Neuronal stem cell (in vitro differentiated cells): ENCODE results near the gene CAPNS1.

Experiments
- DNase-seq: peaks from one replicate; pipeline ENCODE4 v3.0.0-alpha.2; 2013; ENCODE audit warnings: low spot score
- H2AFZ ChIP-seq: one replicate; pipeline ENCODE4 v1.6.1; 2013; ENCODE audit warnings: mild to moderate bottlenecking, low read length, inconsistent platforms
- H2AK5ac ChIP-seq: 2 replicates; pipeline ENCODE4 v1.6.1; 2013; ENCODE audit warnings: low read depth, mild to moderate bottlenecking, inconsistent platforms, low read length, moderate library complexity, mixed read lengths
- H2BK120ac ChIP-seq: 2 replicates; pipeline ENCODE4 v1.6.1; 2013; ENCODE audit warnings: low read depth, mild to moderate bottlenecking, inconsistent platforms, low read length, moderate library complexity, mixed read lengths
- H2BK12ac ChIP-seq: one replicate; pipeline ENCODE4 v1.6.1; 2013; ENCODE audit warnings: low read length, inconsistent platforms
- H2BK15ac ChIP-seq: 2 replicates; pipeline ENCODE4 v1.6.1; 2013; ENCODE audit warnings: mild to moderate bottlenecking, low read length, inconsistent platforms, mixed read lengths
- H2BK5ac ChIP-seq: one replicate; pipeline ENCODE4 v1.6.1; 2013; ENCODE audit warnings: inconsistent platforms, mild to moderate bottlenecking, low read length, moderate library complexity
- H3K14ac ChIP-seq: one replicate; pipeline ENCODE4 v1.6.1; 2013; ENCODE audit warnings: low read length, inconsistent platforms
- H3K18ac ChIP-seq: 2 replicates; pipeline ENCODE4 v1.6.1; 2013; ENCODE audit warnings: low read length, inconsistent platforms
- H3K23ac ChIP-seq: 2 replicates; pipeline ENCODE4 v1.6.1; 2013; ENCODE audit warnings: low read depth, mild to moderate bottlenecking, mixed read lengths, low read length, inconsistent platforms; ENCODE audit not compliant: poor library complexity
- H3K27ac ChIP-seq: replicated peaks from 3 replicates; pipeline ENCODE4 v1.5.1; 2013; ENCODE audit warnings: low read length, inconsistent platforms
- H3K27me3 ChIP-seq, 3 experiments: 2 replicates each; pipeline ENCODE4 v1.6.1; 2013; ENCODE audit warnings: low read length in 3 of 3, mild to moderate bottlenecking in 2 of 3, inconsistent platforms in 1 of 3, low read depth in 1 of 3, mixed read lengths in 1 of 3, moderate library complexity in 1 of 3; ENCODE audit not compliant: control insufficient read depth in 3 of 3, insufficient read depth in 3 of 3
- H3K36me3 ChIP-seq, 2 donors: replicated peaks in 1 of 2; 2 replicates each; pipeline ENCODE4 v1.6.1; 2013; ENCODE audit warnings: low read length in 2 of 2; ENCODE audit not compliant: control insufficient read depth in 2 of 2, insufficient read depth in 2 of 2
- H3K4ac ChIP-seq: 2 replicates; pipeline ENCODE4 v1.6.1; 2013; ENCODE audit warnings: inconsistent platforms, mild to moderate bottlenecking, low read length, moderate library complexity
- H3K4me1 ChIP-seq, 2 donors: 1 replicate in 1 of 2; 2 replicates in 1 of 2; pipeline ENCODE4 v1.6.1; 2013; ENCODE audit warnings: low read length in 2 of 2, low read depth in 1 of 2; ENCODE audit not compliant: control insufficient read depth in 2 of 2, insufficient read depth in 1 of 2
- H3K4me2 ChIP-seq: one replicate; pipeline ENCODE4 v1.6.1; 2013; ENCODE audit warnings: mild to moderate bottlenecking, low read length, inconsistent platforms; ENCODE audit not compliant: insufficient read depth, poor library complexity, severe bottlenecking
- H3K4me3 ChIP-seq, 2 donors: 2 replicates each; pipeline ENCODE4 v1.5.1; 2013; ENCODE audit warnings: low read length in 2 of 2, mild to moderate bottlenecking in 2 of 2, inconsistent platforms in 1 of 2, moderate library complexity in 1 of 2
- H3K79me1 ChIP-seq: one replicate; pipeline ENCODE4 v1.6.1; 2013; ENCODE audit warnings: low read depth, mild to moderate bottlenecking, inconsistent platforms, low read length, moderate library complexity
- H3K9ac ChIP-seq: one replicate; pipeline ENCODE4 v1.6.1; 2013; ENCODE audit warnings: mild to moderate bottlenecking, low read depth, low read length, inconsistent platforms; ENCODE audit not compliant: poor library complexity
- H3K9me3 ChIP-seq, 2 donors: replicated peaks in 1 of 2; 2 replicates each; pipeline versions ENCODE3 to v1.6.1; 2013; ENCODE audit warnings: low read length in 2 of 2, mild to moderate bottlenecking in 2 of 2, inconsistent platforms in 1 of 2, low read depth in 1 of 2, mixed read lengths in 1 of 2, moderate library complexity in 1 of 2; ENCODE audit not compliant: control insufficient read depth in 2 of 2, insufficient read depth in 1 of 2
- H4K8ac ChIP-seq: one replicate; pipeline ENCODE4 v1.6.1; 2013; ENCODE audit warnings: low read depth, mild to moderate bottlenecking, inconsistent platforms, low read length, moderate library complexity
- H4K91ac ChIP-seq: one replicate; pipeline ENCODE4 v1.6.1; 2013; ENCODE audit warnings: low read length, low read depth, mild to moderate bottlenecking, inconsistent platforms; ENCODE audit not compliant: poor library complexity
- whole genome bisulfite sequencing, 2 donors: extraction: QIAGEN DNeasy Blood & Tissue Kit; methylation state at CpG; one replicate each; pipeline ENCODE4 v1.1.7; 2013; ENCODE audit warnings: missing lambda C conversion rate in 2 of 2, mixed read lengths in 1 of 2; ENCODE audit not compliant: insufficient read length in 2 of 2, insufficient replicate concordance in 1 of 2; ENCODE audit errors: extremely low coverage in 2 of 2; 5-methylcytosine and 5-hydroxymethylcytosine counted together

Gene CAPNS1

GRCh38 chr19:36111200-36111539 is 28.7 kb upstream of the CAPNS1 start:
- no peak overlapping the region for H3K4me3 ChIP-seq

GRCh38 chr19:36112678-36113077 is 27.2 kb upstream of the CAPNS1 start:
- Histone ChIP-seq H3K4me2 (no peak overlapping the region), H3K4me1 (peaks cover 8 to 27% of the 10 kb centered on the region in 2 donors), H2BK12ac (peak overlapping the region; percentile 46), H3K27ac (no peak overlapping the region), H3K9me3 (peaks cover 0 to 2% of the 10 kb centered on the region in 2 donors), H3K9ac (peak overlapping the region; percentile 16), H2BK15ac (no peak overlapping the region), H2AK5ac (peak overlapping the region; percentile 65), H3K23ac (no peak overlapping the region), H2BK5ac (no peak overlapping the region), H4K91ac (no peak overlapping the region), H3K4me3 (peak overlapping the region in 1 of 2 donors; percentile 19), H3K18ac (no peak overlapping the region), H2AFZ (no peak overlapping the region), H3K14ac (no peak overlapping the region), H3K27me3 (peaks cover 0 to 1% (median 0%) of the 10 kb centered on the region in 3 experiments), H3K36me3 (peaks cover 17 to 44% of the 10 kb centered on the region in 2 donors), H3K4ac (no peak overlapping the region), H2BK120ac (no peak overlapping the region), H4K8ac (no peak overlapping the region), H3K79me1 (peaks cover 19% of the 10 kb centered on the region)
- no peak for DNase-seq
- WGBS, 2 donors: no CpG with 5 or more reads among the region's 10 CpGs

More at GRCh38 chr19:36111200-36111539, 28.7 kb upstream of the CAPNS1 start:
- H3K4ac ChIP-seq: no peak overlapping the region
- no peak overlapping the region for H3K4me2 ChIP-seq
- no CpG with 5 or more reads among the region's 13 CpGs for WGBS, 2 donors
- no peak for DNase-seq
- H3K23ac ChIP-seq: no peak overlapping the region
- peaks cover 19 to 44% of the 10 kb centered on the region in 2 donors for H3K36me3 ChIP-seq
- H3K9ac ChIP-seq: peak overlapping the region; percentile 75
- H2BK12ac ChIP-seq: no peak overlapping the region
- no peak overlapping the region for H2BK15ac ChIP-seq
- peaks cover 0 to 2% of the 10 kb centered on the region in 2 donors for H3K9me3 ChIP-seq
- H3K18ac ChIP-seq: peak overlapping the region; percentile 5
- no peak overlapping the region for H2AFZ ChIP-seq
- H3K14ac ChIP-seq: no peak overlapping the region
- peaks cover 19% of the 10 kb centered on the region for H3K79me1 ChIP-seq
- H3K27me3 ChIP-seq: peaks cover 0 to 1% (median 0%) of the 10 kb centered on the region in 3 experiments
- no peak overlapping the region for H4K8ac ChIP-seq
- peaks cover 8 to 25% of the 10 kb centered on the region in 2 donors for H3K4me1 ChIP-seq
- peak overlapping the region; percentile 23 for H3K27ac ChIP-seq
- no peak overlapping the region for H2BK5ac ChIP-seq
- H4K91ac ChIP-seq: no peak overlapping the region
- no peak overlapping the region for H2BK120ac ChIP-seq
- H2AK5ac ChIP-seq: no peak overlapping the region

- Histone ChIP-seq H2BK15ac (no peak overlapping the region), H3K14ac (peak overlapping the region; percentile 71), H3K4me3 (peak overlapping the region; percentile 71 to 93), H3K27ac (no peak overlapping the region), H4K91ac (no peak overlapping the region), H2BK5ac (no peak overlapping the region), H3K9me3 (peaks cover 0 to 2% of the 10 kb centered on the region in 2 donors), H3K23ac (peak overlapping the region; percentile 34), H3K4me1 (peaks cover 8 to 24% of the 10 kb centered on the region in 2 donors), H2BK120ac (no peak overlapping the region), H3K36me3 (peaks cover 20 to 50% of the 10 kb centered on the region in 2 donors), H3K27me3 (peaks cover 0 to 1% (median 0%) of the 10 kb centered on the region in 3 experiments), H4K8ac (no peak overlapping the region), H3K4ac (no peak overlapping the region), H2BK12ac (no peak overlapping the region), H3K4me2 (peak overlapping the region; percentile 92), H2AK5ac (peak overlapping the region; percentile 79), H2AFZ (no peak overlapping the region), H3K18ac (no peak overlapping the region), H3K79me1 (peaks cover 22% of the 10 kb centered on the region), H3K9ac (peak overlapping the region; percentile 44)
- DNase-seq: no peak
- no CpG with 5 or more reads among the region's 34 CpGs for WGBS, 2 donors
These were observed 26.4 kb upstream of the CAPNS1 start for GRCh38 chr19:36113425-36113824.

- H3K4me3 ChIP-seq: peak overlapping the region; percentile 71 to 93
- H3K9ac ChIP-seq: peak overlapping the region; percentile 96
- H3K14ac ChIP-seq: peak overlapping the region; percentile 100
- peak overlapping the region; percentile 74 for H4K8ac ChIP-seq
- H2BK5ac ChIP-seq: peak overlapping the region; percentile 69
- H3K9me3 ChIP-seq: peaks cover 0 to 2% of the 10 kb centered on the region in 2 donors
- peaks cover 8 to 24% of the 10 kb centered on the region in 2 donors for H3K4me1 ChIP-seq
- WGBS, 2 donors: no CpG with 5 or more reads among the region's 48 CpGs
- H2BK12ac ChIP-seq: no peak overlapping the region
- H3K18ac ChIP-seq: peak overlapping the region; percentile 97
- peak overlapping the region; percentile 96 for H2BK15ac ChIP-seq
- peak overlapping the region; percentile 97 for H3K27ac ChIP-seq
- no peak overlapping the region for H3K4ac ChIP-seq
- peaks cover 24% of the 10 kb centered on the region for H3K79me1 ChIP-seq
- peaks cover 0 to 1% (median 0%) of the 10 kb centered on the region in 3 experiments for H3K27me3 ChIP-seq
- DNase-seq: no peak
- H2BK120ac ChIP-seq: no peak overlapping the region
- peaks cover 24 to 57% of the 10 kb centered on the region in 2 donors for H3K36me3 ChIP-seq
- H3K23ac ChIP-seq: peak overlapping the region; percentile 98
- peak overlapping the region; percentile 85 for H2AK5ac ChIP-seq
- H2AFZ ChIP-seq: peak overlapping the region; percentile 87
- H4K91ac ChIP-seq: peak overlapping the region; percentile 97
- H3K4me2 ChIP-seq: peak overlapping the region; percentile 92
These were observed 25.8 kb upstream of the CAPNS1 start for GRCh38 chr19:36113894-36114720.
